Choroid plexus epithelial cell (primary cell): ENCODE results near the gene TSPEAR.
"Not testable (repeated sequence)": the region's sequence is repeated elsewhere in the genome, so short reads cannot be mapped to it uniquely, and the experiment has no call there.

Experiments used
- DNase-seq: peaks from one replicate; pipeline ENCODE4 v3.0.0-alpha.2; 2010; ENCODE audit warnings: low read depth
- H3K4me3 ChIP-seq: 2 replicates; pipeline ENCODE4 v1.5.1; 2011; ENCODE audit warnings: low read depth, mild to moderate bottlenecking, control low read depth, low read length, moderate library complexity
- TF ChIP-seq, protein P1 (sequence below): conservative IDR thresholded peaks from 2 replicates; pipeline ENCODE4 v1.5.1; 2011; ENCODE audit warnings: low read depth, mild to moderate bottlenecking, control low read depth, inconsistent platforms, low read length, moderate library complexity

Gene TSPEAR

DNA sequence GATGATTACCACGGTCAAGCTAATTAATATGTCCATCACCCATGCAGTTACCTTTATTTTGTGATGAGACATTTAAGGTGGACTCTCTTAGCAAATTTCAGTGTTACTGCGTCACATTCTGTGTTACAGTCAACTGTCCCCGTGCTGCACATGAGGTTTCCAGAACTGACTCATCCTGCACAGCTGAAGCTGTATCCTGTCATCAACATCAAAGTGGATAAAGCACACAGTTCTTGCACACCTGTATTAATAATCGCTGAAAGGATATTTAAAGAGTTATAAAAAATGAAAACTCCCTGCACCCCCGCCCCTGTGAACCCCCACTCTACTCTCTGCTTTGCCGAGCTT is 127.6 kb downstream of the TSPEAR start:
- no peak for DNase-seq
- TF ChIP-seq, protein P1, sequence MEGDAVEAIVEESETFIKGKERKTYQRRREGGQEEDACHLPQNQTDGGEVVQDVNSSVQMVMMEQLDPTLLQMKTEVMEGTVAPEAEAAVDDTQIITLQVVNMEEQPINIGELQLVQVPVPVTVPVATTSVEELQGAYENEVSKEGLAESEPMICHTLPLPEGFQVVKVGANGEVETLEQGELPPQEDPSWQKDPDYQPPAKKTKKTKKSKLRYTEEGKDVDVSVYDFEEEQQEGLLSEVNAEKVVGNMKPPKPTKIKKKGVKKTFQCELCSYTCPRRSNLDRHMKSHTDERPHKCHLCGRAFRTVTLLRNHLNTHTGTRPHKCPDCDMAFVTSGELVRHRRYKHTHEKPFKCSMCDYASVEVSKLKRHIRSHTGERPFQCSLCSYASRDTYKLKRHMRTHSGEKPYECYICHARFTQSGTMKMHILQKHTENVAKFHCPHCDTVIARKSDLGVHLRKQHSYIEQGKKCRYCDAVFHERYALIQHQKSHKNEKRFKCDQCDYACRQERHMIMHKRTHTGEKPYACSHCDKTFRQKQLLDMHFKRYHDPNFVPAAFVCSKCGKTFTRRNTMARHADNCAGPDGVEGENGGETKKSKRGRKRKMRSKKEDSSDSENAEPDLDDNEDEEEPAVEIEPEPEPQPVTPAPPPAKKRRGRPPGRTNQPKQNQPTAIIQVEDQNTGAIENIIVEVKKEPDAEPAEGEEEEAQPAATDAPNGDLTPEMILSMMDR: no peak
- H3K4me3 ChIP-seq: no peak overlapping the region

DNA sequence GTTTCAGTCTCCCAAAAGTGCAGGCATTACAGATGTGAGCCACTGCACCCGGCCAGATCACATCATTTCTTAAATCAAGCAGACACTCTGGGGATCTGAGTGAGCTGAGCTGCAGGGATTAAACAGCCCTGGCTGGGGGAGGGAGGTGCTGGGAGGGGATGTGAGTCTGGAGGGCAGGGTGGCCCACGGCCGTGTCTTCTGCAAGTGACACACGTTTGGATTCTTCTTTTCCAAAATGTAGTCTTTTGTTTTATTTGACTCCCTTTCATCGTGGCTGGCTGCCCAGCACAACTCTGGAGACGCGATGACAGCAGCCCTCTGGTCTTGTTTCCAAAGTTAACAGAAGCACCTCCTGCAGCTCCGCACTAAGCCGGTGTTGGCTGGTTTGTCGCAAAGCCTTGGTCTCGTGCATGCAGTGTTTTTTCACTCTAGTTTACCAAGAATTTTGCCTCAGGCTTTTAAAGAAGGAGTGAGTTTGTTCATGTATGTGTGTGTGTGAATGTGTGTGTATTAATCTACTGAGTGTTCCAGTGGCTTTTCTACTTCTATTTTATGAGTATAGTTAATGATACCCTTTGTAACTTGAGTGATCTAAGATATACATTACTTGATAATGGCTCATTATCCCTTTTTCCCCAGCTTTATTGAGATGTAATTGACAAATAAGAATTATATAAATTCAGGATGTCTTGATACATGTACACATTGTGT is 128.1 kb downstream of the TSPEAR start:
- no peak overlapping the region for H3K4me3 ChIP-seq
- DNase-seq: peak; percentile 2
- TF ChIP-seq, protein P1: no peak

DNA sequence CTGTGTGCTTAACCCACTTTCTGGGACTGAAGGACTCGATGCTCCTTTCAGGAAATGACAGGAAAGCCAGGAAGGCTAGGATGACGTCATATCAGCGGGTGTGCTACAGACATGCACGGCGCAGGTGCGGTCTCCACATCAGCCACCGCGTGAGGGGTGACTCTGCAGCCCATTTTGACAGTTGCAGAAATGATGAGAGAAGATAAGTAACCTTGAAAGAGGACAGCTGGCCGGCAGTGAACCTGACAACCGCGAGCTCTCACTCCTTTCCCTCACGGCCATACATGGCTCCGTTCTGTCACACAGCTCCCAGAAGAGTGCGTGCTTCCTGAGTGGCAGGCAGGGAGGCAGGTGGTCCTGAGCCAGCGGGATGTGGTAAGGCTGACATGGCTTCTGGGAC is 129.3 kb downstream of the TSPEAR start:
- no peak for DNase-seq
- H3K4me3 ChIP-seq: no peak overlapping the region
- TF ChIP-seq, protein P1: no peak

DNA sequence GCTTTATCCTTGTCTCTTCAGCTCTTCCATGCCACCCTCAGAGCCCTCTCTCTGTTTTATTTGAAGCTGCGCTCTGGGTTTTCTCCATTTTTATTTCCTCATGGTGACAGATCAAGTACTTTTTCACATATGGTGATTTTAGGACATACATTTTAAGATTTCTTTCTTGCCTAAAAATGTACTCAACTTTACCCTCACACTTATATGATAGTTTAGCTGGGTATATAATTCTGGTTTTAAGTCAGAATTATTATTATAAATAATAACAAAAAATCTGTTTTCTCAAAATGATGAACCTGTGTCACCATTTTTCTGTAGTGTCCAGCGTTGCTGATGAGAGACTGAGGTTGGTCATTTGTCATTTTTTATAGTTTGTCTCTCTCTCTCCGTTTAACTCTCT is 130.2 kb downstream of the TSPEAR start:
- TF ChIP-seq, protein P1: no peak
- no peak for DNase-seq
- no peak overlapping the region for H3K4me3 ChIP-seq

DNA sequence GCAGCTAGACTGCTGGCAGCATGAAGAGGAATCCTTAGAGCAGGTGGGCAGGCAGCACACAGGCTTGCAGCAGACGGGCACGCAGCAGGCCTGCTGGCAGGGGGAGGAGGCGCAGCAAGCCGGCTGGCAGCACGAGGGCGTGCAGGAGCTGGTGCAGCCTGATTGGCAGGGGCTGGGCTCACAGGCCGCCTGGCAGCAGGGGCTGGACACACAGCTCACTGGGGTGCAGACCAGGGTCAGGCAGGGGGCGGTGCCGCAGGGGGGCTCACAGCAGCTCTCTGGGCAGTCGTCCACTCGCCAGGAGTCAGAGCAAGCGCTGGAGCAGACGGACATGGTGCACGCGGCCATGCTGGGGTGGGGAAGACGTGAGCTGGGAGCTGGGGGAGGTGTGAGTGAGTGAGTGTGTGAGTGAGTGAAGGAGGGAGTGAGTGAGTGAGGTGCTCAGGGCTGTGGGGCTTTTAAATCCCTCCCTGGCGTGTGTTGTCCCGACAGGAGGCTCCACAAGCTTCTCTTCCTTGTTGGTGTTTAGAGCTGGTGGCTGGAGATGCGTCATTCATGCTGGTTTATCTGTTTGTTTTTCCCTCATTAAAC is 131.0 kb downstream of the TSPEAR start, which contains the start of gene KRTAP10-5:
Gene KRTAP10-5 (minus strand): TSS at position 374 of the 591 bp plus-strand sequence. CDS start 26 bp downstream, at position 348.
- not testable (repeated sequence) for H3K4me3 ChIP-seq, DNase-seq

DNA sequence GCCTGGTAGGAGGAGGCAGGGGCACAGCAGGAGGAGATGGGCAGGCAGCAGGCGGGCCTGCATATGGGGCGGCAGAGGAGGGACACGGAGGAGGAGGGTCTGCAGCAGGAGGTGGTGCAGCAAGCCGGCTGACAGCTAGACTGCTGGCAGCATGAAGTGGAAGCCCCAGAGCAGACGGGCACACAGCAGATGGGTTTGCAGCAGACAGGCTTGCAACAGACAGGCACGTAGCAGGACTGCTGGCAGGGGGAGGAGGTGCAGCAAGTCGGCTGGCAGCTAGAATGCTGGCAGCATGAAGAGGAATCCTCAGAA is 131.6 kb downstream of the TSPEAR start:
- TF ChIP-seq, protein P1: no peak
- no peak for DNase-seq
- H3K4me3 ChIP-seq: no peak overlapping the region

DNA sequence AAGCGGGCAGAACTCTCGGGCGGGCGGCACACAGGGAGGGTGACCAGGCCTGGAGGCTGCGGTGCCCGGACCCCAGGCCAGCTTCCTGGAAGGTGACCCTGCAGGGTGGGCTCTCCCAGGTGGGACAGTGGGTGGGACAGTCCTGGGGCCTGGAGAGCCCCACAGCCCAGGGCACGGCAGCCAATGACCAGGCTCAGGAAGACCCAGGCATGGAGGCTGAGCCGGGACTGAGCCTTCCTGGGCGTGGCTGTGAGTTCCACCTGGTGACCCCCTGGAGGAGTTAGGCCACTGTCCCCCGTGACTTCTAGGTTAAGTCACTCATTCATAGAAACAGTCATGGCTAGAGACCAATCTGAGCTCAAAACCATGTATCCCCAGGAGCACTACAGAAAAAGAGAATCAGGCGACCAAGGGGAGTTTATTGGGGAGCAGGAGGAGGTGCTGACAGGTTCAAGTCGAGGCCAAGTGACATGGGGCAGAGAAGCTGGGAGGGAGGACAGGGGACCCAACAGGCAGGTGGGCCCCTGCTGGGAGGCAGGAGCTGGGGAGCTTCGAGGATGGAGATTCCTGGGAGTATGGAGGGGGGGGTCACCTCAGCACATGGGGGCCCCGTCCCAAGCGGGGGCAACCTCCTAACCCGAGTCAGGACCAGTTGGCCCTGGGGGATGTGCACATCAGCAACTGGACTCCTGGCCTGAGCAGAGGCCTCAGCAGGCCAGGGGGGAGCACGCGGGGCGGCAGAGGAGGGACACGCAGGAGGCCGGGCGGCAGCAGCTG is 132.1 kb downstream of the TSPEAR start:
- no peak overlapping the region for H3K4me3 ChIP-seq
- TF ChIP-seq, protein P1: no peak
- DNase-seq: no peak
